Skeletal muscle tissue (tissue), 4 donors: Measurements from ENCODE around the gene FAM43B. TPM values are rescaled to one million over a fixed set of nuclear protein-coding genes. Genes with fewer than 3 reads are reported as not detected.

Source experiments
- H3K27ac ChIP-seq: one replicate; pipeline ENCODE4 v1.7.0; 2013; ENCODE audit warnings: mild to moderate bottlenecking, low read depth, low read length, inconsistent platforms
- H3K27me3 ChIP-seq, 3 donors: one replicate each; pipeline ENCODE4 v1.7.0; 2013; ENCODE audit warnings: low read length in 3 of 3; ENCODE audit not compliant: control insufficient read depth in 3 of 3, insufficient read depth in 3 of 3
- H3K36me3 ChIP-seq, 3 donors: one replicate each; pipeline ENCODE4 v1.7.0; 2013; ENCODE audit warnings: low read length in 3 of 3; ENCODE audit not compliant: control insufficient read depth in 3 of 3, insufficient read depth in 3 of 3
- H3K4me1 ChIP-seq, 3 donors: one replicate each; pipeline ENCODE4 v1.7.0; 2013; ENCODE audit warnings: low read length in 3 of 3, mild to moderate bottlenecking in 3 of 3; ENCODE audit not compliant: control insufficient read depth in 3 of 3, insufficient read depth in 3 of 3
- H3K4me3 ChIP-seq, 3 donors: one replicate each; pipeline ENCODE4 v1.7.0; 2013; ENCODE audit warnings: low read length in 3 of 3
- H3K9ac ChIP-seq, 3 donors: one replicate each; pipeline ENCODE4 v1.7.0; 2013; ENCODE audit warnings: low read length in 3 of 3, mild to moderate bottlenecking in 3 of 3, moderate library complexity in 2 of 3, low read depth in 1 of 3
- H3K9me3 ChIP-seq, 3 donors: one replicate each; pipeline ENCODE4 v1.7.0; 2013; ENCODE audit warnings: low read length in 3 of 3; ENCODE audit not compliant: control insufficient read depth in 3 of 3
- total RNA-seq: library from RNA; depleted of rRNA; stranded (reverse); fragments of >200 nt; gene quantifications from one replicate; pipeline ENCODE4 v1.2.3, GENCODE V29; 2014
- donor health status: Osteomylitis.

Gene FAM43B
- total RNA-seq, 1 donor from 2014 or later, result 0.52 TPM

DNA sequence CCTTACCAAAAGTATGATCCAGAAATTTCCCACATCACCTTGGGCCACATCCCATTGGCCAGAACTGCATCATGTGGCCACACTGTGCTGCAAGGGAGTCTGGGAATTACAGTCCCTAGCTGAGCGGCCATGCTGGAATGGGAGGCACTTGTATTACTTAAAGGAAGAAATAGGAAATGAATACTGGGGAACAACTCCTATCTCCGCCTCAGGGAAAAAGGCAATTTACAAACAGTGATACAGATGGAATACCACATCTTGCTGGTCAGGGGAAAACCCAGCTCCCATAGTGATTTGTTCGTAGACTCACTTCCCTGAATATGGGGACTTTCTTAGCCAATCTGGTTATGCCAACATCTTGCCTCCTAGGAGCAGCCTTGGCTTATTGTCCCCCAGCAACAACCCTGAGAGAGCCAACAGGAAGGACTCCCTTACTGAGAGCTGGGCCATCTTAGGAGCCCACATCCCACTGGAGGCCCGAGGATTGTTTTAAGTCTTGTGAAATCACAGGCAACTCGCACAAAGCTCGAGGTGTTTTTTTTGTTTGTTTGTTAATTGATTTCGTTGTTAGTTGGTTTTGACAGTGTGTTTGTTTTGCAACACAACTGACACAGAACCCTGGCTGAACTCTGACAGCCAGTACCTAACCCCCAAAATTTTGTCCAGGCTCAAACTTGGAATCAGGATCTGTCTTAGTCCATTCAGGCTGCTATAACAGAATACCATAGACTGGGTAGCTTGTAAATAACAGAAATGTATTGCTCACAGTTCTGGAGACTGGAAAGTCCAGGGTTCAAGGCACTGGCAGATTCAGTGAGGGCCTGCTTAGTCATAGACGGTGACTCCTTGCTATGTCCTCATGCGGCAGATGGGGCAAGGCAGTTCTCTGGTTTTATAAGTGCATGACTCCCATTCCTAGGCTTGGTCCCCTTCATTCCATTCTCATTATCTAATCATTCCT lies 51.4 kb downstream of the FAM43B start:
- no peaks in the 10 kb centered on the region for H3K36me3 ChIP-seq
- no peak overlapping the region for H3K9ac ChIP-seq
- no peaks in the 10 kb centered on the region for H3K4me1 ChIP-seq
- no peaks in the 10 kb centered on the region for H3K9me3 ChIP-seq
- H3K27me3 ChIP-seq, result peaks cover 0 to 4% (median 0%) of the 10 kb centered on the region in 3 donors
- H3K27ac ChIP-seq, result no peak overlapping the region
- H3K4me3 ChIP-seq, result no peak overlapping the region

Other genes starting within 250 kb of the FAM43B start
- gene CAMK2N1, start 66.4 kb upstream of the FAM43B start, total RNA-seq, result 0.52 TPM
- 15.1 TPM for gene MUL1, start 44.4 kb upstream of the FAM43B start, total RNA-seq
- not detected for gene CDA, start 36.5 kb downstream of the FAM43B start, total RNA-seq
- 56.4 TPM for gene PINK1, start 80.9 kb downstream of the FAM43B start, total RNA-seq
- gene DDOST, start 108.8 kb downstream of the FAM43B start, total RNA-seq, result 146 TPM
- 3.7 TPM for gene KIF17, start 165.4 kb downstream of the FAM43B start, total RNA-seq
- under 0.01 TPM for gene SH2D5, start 180.1 kb downstream of the FAM43B start, total RNA-seq
- 192 TPM for gene HP1BP3, start 234.7 kb downstream of the FAM43B start, total RNA-seq